Chondrocyte (in vitro differentiated cells): Measurements from ENCODE around the gene CCDC3. TPM values are rescaled to one million over a fixed set of nuclear protein-coding genes. Genes with fewer than 3 reads are reported as not detected.

ENCODE experiments used
- DNase-seq: peaks from one replicate; pipeline ENCODE4 v3.0.0; 2021; ENCODE audit warnings: mixed read lengths, low spot score
- H3K27ac Mint-ChIP-seq: one replicate; pipeline ENCODE4 v1.8.0; 2021; ENCODE audit warnings: mild to moderate bottlenecking, moderate library complexity, mixed read lengths; ENCODE audit not compliant: unreplicated experiment
- H3K27me3 Mint-ChIP-seq: 2 replicates; pipeline ENCODE4 v1.8.0; 2021; ENCODE audit warnings: low read depth, mixed read lengths
- H3K36me3 Mint-ChIP-seq: 2 replicates; pipeline ENCODE4 v1.8.0; 2021; ENCODE audit warnings: low read depth, mixed read lengths
- H3K4me1 Mint-ChIP-seq: 2 replicates; pipeline ENCODE4 v1.8.0; 2021; ENCODE audit warnings: low read depth, mild to moderate bottlenecking, mixed read lengths
- H3K4me3 Mint-ChIP-seq: one replicate; pipeline ENCODE4 v1.8.0; 2021; ENCODE audit warnings: mild to moderate bottlenecking, moderate library complexity, mixed read lengths; ENCODE audit not compliant: unreplicated experiment
- H3K9me3 Mint-ChIP-seq: 2 replicates; pipeline ENCODE4 v1.8.0; 2021; ENCODE audit warnings: low read depth, mixed read lengths
- CTCF ChIP-seq: fragments of 200-600 bp; sonication (generic); IDR thresholded peaks from 2 replicates; pipeline ENCODE4 v1.5.0; 2021; ENCODE audit warnings: antibody characterized with exemption, mild to moderate bottlenecking, moderate library complexity
- total RNA-seq: library from RNA; stranded (reverse); gene quantifications from 3 replicates; pipeline ENCODE4 v1.2.1, GENCODE V29; 2021

Gene CCDC3
- total RNA-seq, 1 donor from 2014 or later, result 145 TPM

- TF ChIP-seq CTCF, result no peak
- Mint-ChIP-seq H3K4me3 (no peak overlapping the region), H3K9me3 (peaks cover 4% of the 10 kb centered on the region), H3K27ac (no peak overlapping the region), H3K4me1 (peaks cover 40% of the 10 kb centered on the region), H3K27me3 (no peaks in the 10 kb centered on the region), H3K36me3 (no peaks in the 10 kb centered on the region)
- no peak for DNase-seq
Observed at GRCh38 chr10:12915637-12916168, 85.8 kb downstream of the CCDC3 start.

GRCh38 chr10:12914111-12914510, 87.4 kb downstream of the CCDC3 start:
- Mint-ChIP-seq H3K9me3 (peaks cover 4% of the 10 kb centered on the region), H3K36me3 (no peaks in the 10 kb centered on the region), H3K27ac (no peak overlapping the region), H3K4me1 (peaks cover 28% of the 10 kb centered on the region), H3K4me3 (no peak overlapping the region), H3K27me3 (no peaks in the 10 kb centered on the region)
- DNase-seq, result no peak
- TF ChIP-seq CTCF, result no peak

- Mint-ChIP-seq H3K27ac (no peak overlapping the region), H3K27me3 (no peaks in the 10 kb centered on the region), H3K9me3 (peaks cover 4% of the 10 kb centered on the region), H3K4me3 (no peak overlapping the region), H3K36me3 (no peaks in the 10 kb centered on the region), H3K4me1 (peaks cover 31% of the 10 kb centered on the region)
- no peak for TF ChIP-seq CTCF
- DNase-seq, result no peak
Observed at GRCh38 chr10:12911795-12912194, 89.7 kb downstream of the CCDC3 start.

GRCh38 chr10:12910835-12911234, 90.7 kb downstream of the CCDC3 start:
- H3K27ac Mint-ChIP-seq, result no peak overlapping the region
- H3K9me3 Mint-ChIP-seq, result peaks cover 4% of the 10 kb centered on the region
- H3K4me3 Mint-ChIP-seq, result no peak overlapping the region
- no peak for TF ChIP-seq CTCF
- no peaks in the 10 kb centered on the region for H3K36me3 Mint-ChIP-seq
- no peak for DNase-seq
- peaks cover 35% of the 10 kb centered on the region for H3K4me1 Mint-ChIP-seq
- H3K27me3 Mint-ChIP-seq, result no peaks in the 10 kb centered on the region

GRCh38 chr10:12909836-12910185, 91.7 kb downstream of the CCDC3 start:
- H3K9me3 Mint-ChIP-seq, result peaks cover 8% of the 10 kb centered on the region
- no peak for DNase-seq
- no peaks in the 10 kb centered on the region for H3K36me3 Mint-ChIP-seq
- H3K27me3 Mint-ChIP-seq, result no peaks in the 10 kb centered on the region
- TF ChIP-seq CTCF, result no peak
- H3K4me3 Mint-ChIP-seq, result no peak overlapping the region
- H3K27ac Mint-ChIP-seq, result no peak overlapping the region
- H3K4me1 Mint-ChIP-seq, result peaks cover 35% of the 10 kb centered on the region
